Stimulated activated CD4-positive, alpha-beta T cell treated with anti-CD3 and anti-CD28 coated beads, Interleukin-2, amount 100 ng/mL, for 4 hours (primary cell): ENCODE data around the gene OR4E1.
"Not testable (repeated sequence)": the region's sequence is repeated elsewhere in the genome, so short reads cannot be mapped to it uniquely, and the experiment has no call there.

ENCODE experiments used
- DNase-seq: peaks from one replicate; pipeline ENCODE4 v3.0.0-alpha.2; 2020; ENCODE audit warnings: low read depth

The OR4E1 gene, protein sequence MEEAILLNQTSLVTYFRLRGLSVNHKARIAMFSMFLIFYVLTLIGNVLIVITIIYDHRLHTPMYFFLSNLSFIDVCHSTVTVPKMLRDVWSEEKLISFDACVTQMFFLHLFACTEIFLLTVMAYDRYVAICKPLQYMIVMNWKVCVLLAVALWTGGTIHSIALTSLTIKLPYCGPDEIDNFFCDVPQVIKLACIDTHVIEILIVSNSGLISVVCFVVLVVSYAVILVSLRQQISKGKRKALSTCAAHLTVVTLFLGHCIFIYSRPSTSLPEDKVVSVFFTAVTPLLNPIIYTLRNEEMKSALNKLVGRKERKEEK

DNA sequence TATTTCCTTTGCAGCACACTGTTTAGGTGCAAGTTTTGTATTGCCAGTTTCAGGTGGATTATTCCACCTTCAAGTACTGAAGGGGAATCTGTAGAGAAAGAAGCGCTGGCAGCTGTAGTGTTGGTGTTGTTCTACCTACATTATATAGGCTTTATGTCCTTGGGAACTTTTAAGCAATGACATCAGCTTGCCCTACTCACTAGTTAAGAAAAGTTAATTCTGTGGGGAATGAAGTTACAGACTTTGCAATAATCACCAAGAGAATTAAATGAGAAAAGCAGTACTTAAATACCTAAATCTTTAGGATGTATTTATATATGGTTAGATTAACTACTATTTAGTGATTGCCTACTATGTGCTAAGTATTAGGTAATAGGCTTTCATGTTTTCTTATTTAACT, at the start of gene OR4E1:
Gene OR4E1 (minus strand): TSS at position 101 of the 400 bp plus-strand sequence. CDS start 2,883 bp downstream, outside the sequence.
- no peak for DNase-seq

DNA sequence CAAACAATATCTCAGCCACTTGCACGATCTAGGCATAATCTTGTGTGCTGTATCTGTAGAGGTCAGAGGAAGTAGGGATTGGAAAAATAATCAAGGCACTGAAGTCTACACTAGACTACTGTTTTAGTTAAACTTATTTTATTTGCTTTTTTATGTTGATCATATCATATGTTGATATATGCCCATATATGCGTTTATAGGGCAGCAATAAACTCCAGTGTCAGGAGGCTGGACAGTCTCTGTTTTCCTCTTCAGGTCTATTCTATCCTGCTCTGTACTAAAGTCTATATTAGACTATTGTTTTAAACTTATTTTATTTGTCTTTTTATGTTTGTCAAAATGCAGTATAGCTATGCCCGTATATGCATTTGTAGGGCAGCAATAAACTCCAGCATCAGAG, 47.9 kb upstream of the OR4E1 start:
- DNase-seq: no peak

DNA sequence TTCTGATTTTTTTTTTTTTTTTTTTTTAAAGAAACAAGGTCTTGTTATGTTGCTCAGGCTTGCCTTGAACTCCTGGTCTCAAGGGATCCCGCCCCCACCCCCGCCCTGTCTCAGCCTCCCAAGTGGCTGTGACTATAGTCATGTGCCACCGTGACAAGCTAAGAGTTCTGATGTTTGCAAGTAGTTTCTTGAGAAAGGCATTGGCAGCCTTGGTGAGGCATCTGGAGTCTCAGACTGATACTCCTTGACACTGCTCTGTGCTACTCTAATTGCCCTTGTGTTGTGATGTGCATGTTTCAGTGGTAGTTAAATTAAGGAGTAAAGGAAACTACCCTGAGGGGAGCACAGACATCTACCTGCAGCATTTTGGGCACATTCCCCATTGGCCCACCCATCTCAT, 46.2 kb upstream of the OR4E1 start:
- DNase-seq: no peak

DNA sequence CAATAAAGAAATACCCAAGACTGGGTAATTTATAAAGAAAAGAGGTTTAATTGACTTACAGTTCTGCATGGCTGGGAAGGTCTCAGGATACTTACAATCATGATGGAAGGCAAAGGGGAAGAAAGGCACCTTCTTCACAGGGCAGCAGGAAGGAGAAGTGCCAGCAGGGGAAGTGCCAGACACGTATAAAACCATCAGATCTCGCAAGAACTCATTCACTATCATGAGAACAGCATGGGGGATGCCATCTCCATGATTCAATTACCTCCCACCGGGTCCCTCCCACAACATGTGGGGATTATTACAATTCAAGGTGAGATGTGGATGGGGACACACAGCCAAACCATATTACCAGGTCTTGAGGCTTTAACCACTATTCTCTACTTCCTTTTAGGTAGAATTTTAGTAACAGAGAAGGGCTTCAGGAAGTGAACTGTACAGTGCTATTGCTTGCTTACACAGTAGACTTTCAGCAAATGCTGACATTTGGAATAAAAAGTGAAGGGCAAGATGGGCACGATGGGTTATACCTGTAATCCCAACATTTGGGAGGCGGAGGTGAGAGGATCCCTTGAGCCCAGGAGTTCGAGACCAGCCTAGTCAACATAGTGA, 40.8 kb upstream of the OR4E1 start:
- DNase-seq: no peak

DNA sequence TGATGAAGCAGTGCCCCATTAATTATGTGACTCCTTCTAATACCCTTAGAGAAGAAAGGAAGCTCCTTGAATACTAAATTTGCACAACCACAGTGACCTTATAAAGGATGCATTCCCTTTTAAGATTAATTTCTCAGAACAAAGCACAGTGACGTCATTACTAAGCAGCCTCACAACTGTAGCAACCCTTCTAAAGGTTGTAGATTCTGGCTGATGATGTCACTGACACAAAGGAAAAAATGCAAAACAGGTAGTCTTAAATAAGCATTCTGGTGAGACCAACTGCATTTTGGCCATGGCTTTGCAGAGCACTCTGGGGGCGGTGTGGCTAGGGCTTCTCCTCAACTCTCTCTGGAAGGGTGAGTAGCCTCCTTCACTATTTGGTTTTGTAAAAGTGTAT, 38.4 kb upstream of the OR4E1 start:
- DNase-seq: no peak

DNA sequence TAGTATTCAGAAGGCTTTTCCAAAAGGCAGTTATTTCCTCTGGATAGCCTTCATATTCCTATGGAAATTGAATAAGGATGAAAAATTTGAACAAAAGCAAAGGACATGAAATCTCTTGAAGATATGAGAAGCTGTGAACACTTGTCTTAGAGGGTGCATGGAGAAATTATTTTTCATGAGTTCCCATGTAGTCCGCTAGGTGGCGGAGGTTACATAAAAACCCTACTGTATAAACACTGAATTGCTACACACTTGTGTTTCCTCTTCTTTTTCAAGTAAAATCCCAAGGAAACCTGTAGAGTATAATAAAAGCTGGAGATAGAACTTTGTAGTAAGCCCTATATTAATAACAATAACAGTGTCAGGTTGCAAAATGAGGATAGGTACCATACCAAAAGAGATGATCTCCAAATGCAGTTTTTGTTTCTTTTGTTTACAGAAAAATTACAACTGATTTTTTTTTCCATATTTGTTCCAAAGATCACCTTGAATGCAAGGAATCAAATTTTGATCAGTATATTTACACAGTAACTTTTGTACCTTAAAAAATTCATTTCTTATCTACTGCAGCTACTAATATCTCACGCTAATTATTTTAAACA, 37.8 kb upstream of the OR4E1 start:
- no peak for DNase-seq

DNA sequence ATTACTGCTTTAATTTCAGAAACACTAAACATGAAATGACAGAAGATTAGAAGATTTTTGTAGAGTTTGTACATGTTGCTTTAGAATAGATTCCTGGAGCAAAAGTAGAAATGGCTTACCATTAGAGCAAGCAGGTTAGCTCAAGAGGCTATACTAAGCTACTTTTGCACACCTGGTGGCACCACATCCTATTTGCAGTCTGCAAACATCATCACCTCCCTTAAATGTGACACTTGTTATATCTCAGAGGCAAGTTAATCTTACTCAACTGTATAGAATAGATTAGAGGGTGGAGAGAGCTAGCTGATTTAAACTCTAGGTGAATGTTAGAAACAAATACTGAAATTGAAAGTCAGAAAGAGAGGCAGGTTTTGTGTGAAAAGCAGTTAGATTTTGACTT, 30.7 kb upstream of the OR4E1 start:
- DNase-seq: no peak

DNA sequence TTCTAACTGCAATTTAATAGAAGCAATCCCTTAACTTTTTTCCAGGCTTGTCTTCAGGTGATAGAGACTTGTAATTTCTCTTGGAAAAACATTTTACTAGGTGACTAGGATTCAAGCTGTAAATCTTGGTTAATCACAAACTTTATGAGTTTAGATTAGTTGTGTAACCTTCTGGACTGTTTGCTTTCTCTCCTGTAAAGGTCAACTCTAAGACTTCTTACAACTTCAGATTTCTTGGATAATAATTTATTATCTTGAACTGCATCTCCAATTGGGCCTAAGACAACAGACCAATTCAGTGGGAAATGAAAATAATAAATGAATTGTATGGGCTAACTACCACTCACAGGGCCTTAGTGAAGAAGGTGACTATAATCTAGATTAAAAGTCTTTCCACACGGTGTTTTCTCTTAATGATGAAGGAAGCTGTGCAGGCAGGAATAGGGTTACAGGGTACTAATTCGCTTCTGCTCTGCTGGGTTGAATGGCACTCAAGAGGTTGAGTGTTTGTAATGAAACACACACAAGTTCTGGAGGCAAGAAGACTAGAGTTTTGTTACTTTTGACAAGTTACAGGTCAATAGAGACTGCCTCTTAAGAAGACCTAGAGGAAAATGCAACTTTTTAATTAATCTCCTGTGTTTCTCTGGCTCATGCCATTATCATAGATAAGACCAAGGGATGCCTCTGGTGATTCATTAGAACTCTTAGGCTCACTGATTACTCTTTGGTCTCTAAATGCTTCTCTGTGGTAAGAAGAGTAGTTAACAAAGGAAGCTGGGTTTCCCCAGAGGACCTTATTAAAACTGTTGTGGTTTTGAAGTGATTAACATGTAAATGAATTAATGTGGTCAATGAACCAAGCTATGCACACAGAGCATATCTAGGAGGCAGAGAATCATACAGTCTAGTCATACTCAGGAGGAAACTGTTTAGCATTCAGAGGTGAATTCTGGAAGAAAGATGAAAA, 30.0 kb upstream of the OR4E1 start:
- DNase-seq: no peak

DNA sequence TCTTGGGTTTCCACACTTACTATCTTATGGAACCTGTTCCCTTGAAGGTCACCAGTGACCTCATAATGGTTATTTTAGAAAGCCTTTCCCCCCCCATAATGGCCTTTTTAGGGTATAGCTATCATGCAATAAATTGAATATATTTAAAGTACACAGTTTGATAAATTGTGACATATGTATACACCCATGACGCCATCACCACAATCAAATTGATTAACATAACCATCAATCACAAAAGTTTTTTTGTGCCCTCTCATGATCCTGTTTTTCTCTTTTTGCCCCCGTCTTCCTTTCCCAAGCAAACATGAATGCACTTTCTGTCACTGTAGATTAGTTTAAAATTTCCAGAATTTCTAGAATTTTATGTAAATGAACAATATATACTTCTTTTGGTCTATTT, 28.7 kb upstream of the OR4E1 start:
- DNase-seq: no peak

DNA sequence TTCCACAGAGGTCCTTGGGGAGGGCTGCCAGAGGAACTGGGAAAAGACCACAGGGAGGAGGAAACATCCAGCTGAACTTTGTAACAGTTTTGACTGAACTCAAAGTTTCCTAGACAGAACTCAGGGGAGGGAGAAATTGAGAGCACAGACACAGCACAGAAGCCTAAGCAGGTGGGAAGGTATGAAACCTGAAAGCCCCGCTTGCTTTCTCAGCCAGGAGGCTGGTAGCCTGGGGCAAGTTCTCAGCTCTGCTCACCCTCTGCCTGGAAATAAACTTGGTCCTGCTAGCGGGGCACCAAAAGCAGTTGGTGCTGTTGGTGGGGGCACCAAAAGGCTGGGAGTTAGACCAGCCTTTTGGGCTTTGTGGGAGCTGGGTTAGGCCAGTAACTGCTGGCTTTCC, 25.9 kb upstream of the OR4E1 start:
- no peak for DNase-seq

DNA sequence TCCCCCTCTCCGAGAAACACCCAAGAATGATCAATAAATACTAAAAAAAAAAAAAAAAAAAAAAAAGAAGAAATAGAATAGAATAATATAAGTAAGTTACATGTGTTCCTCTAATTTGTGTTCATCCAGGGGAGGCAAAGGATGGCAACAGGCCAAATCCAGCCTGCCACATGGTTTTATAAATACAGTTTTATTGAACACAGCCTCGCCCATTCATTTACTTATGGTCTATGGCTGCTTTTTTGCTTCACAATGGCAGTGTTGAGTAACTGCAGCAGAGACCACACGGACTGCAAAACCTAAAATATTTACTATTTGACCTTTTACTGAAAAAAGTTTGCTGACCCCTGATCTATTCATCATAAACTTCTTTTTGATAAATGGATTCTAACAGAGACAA, 24.9 kb upstream of the OR4E1 start:
- not testable (repeated sequence) for DNase-seq

DNA sequence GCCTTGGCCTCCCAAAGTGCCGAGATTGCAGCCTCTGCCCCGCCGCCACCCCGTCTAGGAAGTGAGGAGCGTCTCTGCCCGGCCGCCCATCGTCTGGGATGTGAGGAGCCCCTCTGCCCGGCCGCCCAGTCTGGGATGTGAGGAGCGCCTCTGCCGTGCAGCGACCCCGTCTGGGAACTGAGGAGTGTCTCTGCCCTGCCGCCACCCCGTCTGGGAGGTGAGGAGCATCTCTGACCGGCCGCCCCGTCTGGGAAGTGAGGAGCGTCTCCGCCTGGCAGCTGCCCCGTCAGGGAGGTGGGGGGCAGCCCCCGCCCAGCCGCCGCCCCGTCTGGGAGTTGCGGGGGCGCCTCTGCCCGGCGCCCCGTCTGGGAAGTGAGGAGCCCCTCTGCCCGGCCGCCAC, 24.0 kb upstream of the OR4E1 start:
- not testable (repeated sequence) for DNase-seq

DNA sequence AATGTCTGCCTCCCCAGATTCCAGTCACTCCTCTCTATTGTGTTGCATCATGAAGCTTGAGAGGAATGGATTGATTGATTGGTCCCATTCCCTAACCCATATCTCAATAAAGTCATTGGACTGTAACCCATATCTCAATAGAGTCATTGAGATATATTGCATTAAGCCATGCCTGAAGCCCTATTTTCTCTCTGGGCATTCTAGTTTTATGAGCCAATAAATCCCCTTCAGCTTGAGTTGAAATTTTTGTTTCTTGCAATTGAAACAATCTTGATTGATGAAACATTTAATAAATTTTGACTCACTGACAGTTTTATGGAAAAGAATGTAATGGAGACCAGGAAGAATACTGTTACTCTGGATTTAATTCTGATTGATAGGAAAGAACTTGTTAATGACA, 20.8 kb upstream of the OR4E1 start:
- DNase-seq: no peak

DNA sequence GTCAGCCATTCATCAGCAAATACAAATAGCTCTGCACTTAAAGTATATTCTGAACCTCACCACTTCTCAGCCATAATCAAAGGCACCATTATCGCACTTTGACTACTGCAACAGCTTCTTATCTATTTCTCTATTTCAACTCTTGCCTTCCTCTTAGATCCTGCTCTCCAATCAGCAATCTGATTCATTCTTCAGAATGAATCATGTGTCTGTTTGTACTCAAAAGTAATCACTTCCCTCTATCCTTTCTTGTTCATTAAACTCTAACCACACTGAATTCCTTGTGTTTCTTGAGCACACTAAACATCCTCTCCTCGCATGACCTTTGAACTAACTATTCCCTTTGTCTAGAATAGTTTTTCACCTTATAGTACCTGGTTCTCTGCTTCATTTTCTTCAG, 12.8 kb upstream of the OR4E1 start:
- no peak for DNase-seq

DNA sequence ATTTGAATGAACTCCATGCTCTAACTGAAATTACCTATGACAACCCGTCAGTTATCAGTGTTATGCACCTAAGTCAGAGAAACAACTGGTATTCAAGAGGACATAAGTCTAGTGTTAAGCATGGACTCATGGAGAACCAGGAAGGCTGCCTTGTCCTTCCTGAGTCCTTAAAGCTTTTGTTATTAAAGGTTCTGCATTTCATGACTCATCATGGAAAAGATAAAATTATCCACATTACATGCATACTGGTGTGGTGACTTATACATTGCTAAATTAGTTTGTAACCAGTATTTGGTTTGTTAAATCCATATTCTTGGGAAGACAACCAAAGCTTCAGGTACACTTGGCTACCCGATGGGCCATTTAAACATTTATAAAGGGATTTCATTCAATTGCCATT, 6.5 kb upstream of the OR4E1 start:
- DNase-seq: no peak

DNA sequence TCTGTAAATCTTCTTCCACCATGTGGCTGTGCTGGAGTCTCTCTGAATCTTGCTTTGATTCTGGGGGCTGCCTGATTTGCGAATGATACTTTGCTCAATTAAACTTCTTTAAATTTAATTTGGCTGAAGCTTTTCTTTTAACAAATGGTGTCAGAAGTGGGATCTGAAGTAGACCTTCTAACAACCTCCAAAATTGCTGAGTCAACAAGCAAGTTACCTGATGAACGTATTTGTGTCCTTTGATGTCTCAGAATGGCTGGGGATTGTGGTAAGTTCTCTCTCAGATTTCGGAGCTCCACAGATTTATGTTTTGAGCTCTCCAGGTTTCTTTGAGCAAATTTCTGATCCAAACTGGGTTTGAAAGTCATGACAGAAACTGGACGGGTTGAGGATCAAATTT, 1.9 kb upstream of the OR4E1 start:
- no peak for DNase-seq

DNA sequence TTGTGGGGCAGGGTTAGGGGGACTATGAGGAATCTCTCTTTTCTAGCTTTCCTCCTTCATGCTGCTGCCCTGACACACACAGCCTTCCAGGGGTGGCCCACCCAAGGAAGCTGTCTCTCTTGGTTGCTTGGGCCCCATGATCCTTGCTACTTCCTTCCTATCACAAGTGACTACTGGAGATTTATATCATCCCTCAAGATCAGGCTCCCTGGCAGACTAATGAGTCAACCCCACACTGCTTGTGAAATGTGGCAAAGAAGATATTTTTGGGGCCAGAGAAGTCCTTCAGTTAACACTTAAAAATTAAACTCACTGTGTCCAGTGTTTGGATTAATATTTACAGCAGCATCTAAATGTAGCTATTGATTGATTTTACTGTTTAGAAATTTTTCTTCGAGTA, 1.5 kb downstream of the OR4E1 start:
- no peak for DNase-seq

DNA sequence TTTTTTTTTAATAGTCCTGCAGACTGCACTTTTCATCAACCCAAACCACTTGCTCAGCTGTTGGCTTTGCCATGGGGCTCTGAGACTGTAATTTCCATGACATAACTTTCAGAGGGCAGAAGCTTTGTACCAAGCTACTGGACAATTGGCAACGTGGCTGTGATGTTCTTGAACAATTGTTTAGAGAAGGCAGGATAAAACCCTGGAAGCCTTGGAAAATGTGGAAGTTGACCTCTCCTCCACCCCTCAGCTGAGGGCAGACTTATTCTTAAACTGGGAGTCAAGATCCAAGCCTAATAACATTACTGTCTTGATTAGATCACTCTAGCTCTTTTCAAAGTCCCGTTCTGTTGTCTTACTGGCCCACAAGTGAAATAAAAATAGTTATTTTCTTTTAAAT, 2.2 kb downstream of the OR4E1 start:
- no peak for DNase-seq

DNA sequence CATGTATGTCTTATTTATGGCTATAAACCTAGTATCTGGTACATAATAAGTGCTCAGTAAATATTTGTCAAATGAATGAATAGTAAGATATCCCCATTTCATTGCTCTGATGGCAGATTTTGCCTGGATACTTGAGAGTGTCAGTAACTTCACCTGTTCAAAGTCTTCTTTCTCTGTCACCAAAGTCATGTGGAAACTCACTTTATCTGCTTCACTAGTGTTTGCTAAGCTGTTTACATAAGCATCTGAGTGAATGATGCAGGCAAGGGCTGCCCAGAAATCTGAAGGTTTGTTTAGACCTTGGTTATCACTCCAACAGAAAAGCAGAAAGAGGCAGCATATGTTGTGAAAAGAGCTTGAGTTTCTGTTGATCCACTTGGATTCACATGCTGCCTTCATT, 4.3 kb downstream of the OR4E1 start:
- DNase-seq: no peak

DNA sequence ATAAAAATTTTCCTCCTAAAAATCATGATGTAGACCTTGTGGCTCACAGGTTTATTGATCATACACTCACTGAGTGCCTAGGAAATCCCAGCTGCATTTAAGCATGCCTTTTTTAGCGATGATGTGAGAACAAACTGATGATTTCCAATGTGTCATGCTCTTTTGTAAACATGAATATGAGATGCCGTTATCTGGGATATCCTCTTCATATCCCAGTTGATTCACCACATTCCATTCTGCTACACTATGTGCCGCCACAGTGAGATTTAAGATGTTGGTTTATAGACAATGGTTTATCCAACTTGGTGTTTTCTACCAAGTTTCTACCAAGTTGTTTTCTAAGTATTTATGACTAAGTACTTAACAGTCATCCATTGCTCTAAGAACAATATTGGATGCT, 5.2 kb downstream of the OR4E1 start:
- no peak for DNase-seq

DNA sequence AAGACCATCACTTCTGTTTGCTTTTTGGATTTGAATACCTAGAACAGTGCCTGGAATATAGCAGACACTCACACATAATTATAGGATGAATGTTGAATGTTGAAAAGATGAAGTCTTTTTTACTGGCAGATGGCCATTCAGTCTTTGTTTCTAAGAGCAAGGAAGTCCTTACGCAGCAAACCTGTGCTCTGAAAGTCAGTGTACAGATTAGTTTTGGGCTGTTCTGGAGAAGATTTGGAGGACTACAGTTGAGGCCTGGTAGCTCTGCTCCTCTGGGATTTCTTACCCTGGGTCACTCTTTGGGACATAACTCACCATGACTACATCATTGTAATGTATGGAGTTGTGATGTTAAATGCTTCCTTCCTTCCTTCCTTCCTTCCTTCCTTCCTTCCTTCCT, 16.6 kb downstream of the OR4E1 start:
- no peak for DNase-seq

DNA sequence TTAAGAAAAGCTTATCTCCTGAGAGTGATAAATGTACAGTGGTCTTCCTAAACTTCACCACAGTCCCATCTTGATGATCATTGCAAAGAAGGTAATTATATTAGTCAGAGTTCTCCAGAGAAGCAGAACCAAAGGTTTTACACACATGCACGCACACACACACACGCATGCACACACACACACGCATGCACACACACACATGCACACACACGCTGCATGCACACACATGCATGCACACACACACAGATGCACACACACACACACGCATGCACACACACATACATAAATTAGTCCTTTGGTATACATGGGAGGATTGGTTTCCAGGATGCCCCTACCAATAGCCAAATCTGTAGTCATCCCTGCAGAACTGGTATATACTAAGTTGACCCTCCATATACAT, 19.4 kb downstream of the OR4E1 start:
- no peak for DNase-seq
